Amniotic stem cell (primary cell): ENCODE measurements around the gene CSRP2.

Experiments
- DNase-seq: peaks from one replicate; lab custom pipeline; 2025; lab: John Stamatoyannopoulos, UW

The CSRP2 gene

GRCh38 chr12:76878899-76879709 is at the start of gene CSRP2:
CSRP2 (minus strand) TSS chr12:76879019; CDS start chr12:76866260, 12,759 bp downstream.
- peak; percentile 83 for DNase-seq

GRCh38 chr12:76927170-76927784 is 48.5 kb upstream of the CSRP2 start:
- DNase-seq, result no peak

- no peak for DNase-seq
Observed at GRCh38 chr12:76925135-76925534, 46.3 kb upstream of the CSRP2 start.

GRCh38 chr12:76922866-76923265 is 44.0 kb upstream of the CSRP2 start:
- DNase-seq, result no peak

- DNase-seq, result no peak
Observed at GRCh38 chr12:76921891-76922664, 43.3 kb upstream of the CSRP2 start.

GRCh38 chr12:76921100-76921471 is 42.3 kb upstream of the CSRP2 start:
- DNase-seq, result no peak

GRCh38 chr12:76920172-76921099 is 41.6 kb upstream of the CSRP2 start:
- no peak for DNase-seq

- DNase-seq, result no peak
Observed at GRCh38 chr12:76919383-76920171, 40.8 kb upstream of the CSRP2 start.

GRCh38 chr12:76916170-76916540 is 37.3 kb upstream of the CSRP2 start:
- no peak for DNase-seq

GRCh38 chr12:76915361-76916169 is 36.7 kb upstream of the CSRP2 start:
- no peak for DNase-seq

GRCh38 chr12:76914102-76914859 is 35.5 kb upstream of the CSRP2 start:
- DNase-seq, result no peak

- no peak for DNase-seq
Observed at GRCh38 chr12:76909290-76909689, 30.5 kb upstream of the CSRP2 start.

GRCh38 chr12:76908303-76909017 is 29.6 kb upstream of the CSRP2 start:
- no peak for DNase-seq

- DNase-seq, result no peak
Observed at GRCh38 chr12:76901628-76902380, 23.0 kb upstream of the CSRP2 start.

GRCh38 chr12:76899522-76899921 is 20.7 kb upstream of the CSRP2 start:
- DNase-seq, result no peak

GRCh38 chr12:76898442-76898841 is 19.6 kb upstream of the CSRP2 start:
- no peak for DNase-seq

GRCh38 chr12:76896274-76896673 is 17.5 kb upstream of the CSRP2 start:
- no peak for DNase-seq

- no peak for DNase-seq
Observed at GRCh38 chr12:76895796-76896195, 17.0 kb upstream of the CSRP2 start.
